HG02759 (cell line): ENCODE measurements around the gene CEP164.
A peak's percentile ranks its signal among the peaks of the same experiment; 100 is the strongest.
"Not testable (repeated sequence)": the region's sequence is repeated elsewhere in the genome, so short reads cannot be mapped to it uniquely, and the experiment has no call there.

ENCODE experiments used
- ATAC-seq: cut with Tn5 transposase; IDR thresholded peaks from one replicate; pipeline ENCODE4 v1.9.1; 2021; ENCODE audit warnings: mild to moderate bottlenecking, moderate library complexity; ENCODE audit not compliant: unreplicated experiment

CEP164 gene

GRCh38 chr11:117303646-117304315 lies 23.9 kb upstream of the CEP164 start:
- ATAC-seq = no peak

GRCh38 chr11:117305145-117305544 lies 22.5 kb upstream of the CEP164 start:
- ATAC-seq = no peak

GRCh38 chr11:117309310-117309709 lies 18.3 kb upstream of the CEP164 start:
- ATAC-seq = no peak

- ATAC-seq = no peak
Measured at GRCh38 chr11:117313091-117313490, 14.6 kb upstream of the CEP164 start.

GRCh38 chr11:117313828-117314768 lies 13.6 kb upstream of the CEP164 start:
- ATAC-seq = no peak

- no peak for ATAC-seq
Measured at GRCh38 chr11:117314840-117315239, 12.8 kb upstream of the CEP164 start.

GRCh38 chr11:117315285-117316196 lies 12.1 kb upstream of the CEP164 start:
- ATAC-seq = no peak

GRCh38 chr11:117316197-117316961 lies 11.3 kb upstream of the CEP164 start, which contains the start of gene BACE1:
BACE1 (minus strand) TSS chr11:117316256; CDS start chr11:117315795, 461 bp downstream.
- ATAC-seq = no peak

GRCh38 chr11:117318738-117319137 lies 8.9 kb upstream of the CEP164 start:
- ATAC-seq = no peak

GRCh38 chr11:117319214-117319840 lies 8.3 kb upstream of the CEP164 start:
- ATAC-seq = no peak

- not testable (repeated sequence) for ATAC-seq
Measured at GRCh38 chr11:117327255-117327566, 443 bp upstream of the CEP164 start.

GRCh38 chr11:117328375-117329010 lies 839 bp downstream of the CEP164 start:
- ATAC-seq = peak; percentile 20

- ATAC-seq = no peak
Measured at GRCh38 chr11:117332843-117333242, 5.2 kb downstream of the CEP164 start.

GRCh38 chr11:117333917-117334316 lies 6.3 kb downstream of the CEP164 start:
- ATAC-seq = no peak

GRCh38 chr11:117334896-117335295 lies 7.2 kb downstream of the CEP164 start:
- no peak for ATAC-seq

- ATAC-seq = no peak
Measured at GRCh38 chr11:117335399-117335798, 7.7 kb downstream of the CEP164 start.

- ATAC-seq = no peak
Measured at GRCh38 chr11:117337076-117337475, 9.4 kb downstream of the CEP164 start.

- no peak for ATAC-seq
Measured at GRCh38 chr11:117345039-117345438, 17.4 kb downstream of the CEP164 start.

- no peak for ATAC-seq
Measured at GRCh38 chr11:117354550-117354949, 26.9 kb downstream of the CEP164 start.
